Measurements from ENCODE around the gene BCL2L1. TPM values are rescaled to one million over a fixed set of nuclear protein-coding genes. Genes with fewer than 3 reads are reported as not detected.
"Not testable (repeated sequence)": the region's sequence is repeated elsewhere in the genome, so short reads cannot be mapped to it uniquely, and the experiment has no call there.

BCL2L1 gene
- total RNA-seq, 2 experiments from 2014 or later: 87.9 to 89.2 TPM

DNA sequence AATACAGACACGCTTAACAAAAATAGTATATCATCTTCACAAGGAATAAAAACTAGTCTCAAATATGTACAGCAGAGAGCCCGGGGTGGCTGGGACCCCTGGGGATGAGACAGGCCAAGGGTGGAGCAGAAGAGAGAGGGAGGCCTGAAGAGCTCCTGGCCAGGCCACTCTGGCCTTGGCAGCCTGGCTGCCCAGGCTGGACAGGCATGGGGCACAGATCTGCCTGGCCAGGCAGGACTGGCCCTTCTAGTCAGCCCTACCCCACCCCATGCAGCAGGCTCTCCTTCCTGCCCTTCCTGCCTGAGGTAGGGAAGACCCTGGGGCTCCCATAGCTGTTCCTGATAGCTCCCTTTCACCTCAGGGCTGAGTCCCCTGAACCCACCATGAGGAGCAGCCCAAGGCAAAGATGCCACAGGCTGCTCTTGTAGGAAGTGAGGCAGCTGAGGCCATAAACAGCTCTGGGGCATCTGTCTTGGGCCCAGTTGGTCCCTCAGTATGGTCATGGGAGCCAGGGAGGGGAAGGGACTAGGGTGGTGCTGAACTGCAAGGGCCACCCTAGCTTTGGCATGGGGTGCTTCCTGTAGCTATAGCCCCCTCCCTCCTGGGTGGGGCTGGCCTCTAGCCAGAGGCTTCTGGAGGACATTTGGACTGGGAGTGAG is 57.8 kb downstream of the BCL2L1 start:
- peak overlapping the region; percentile 78 for H3K27ac Mint-ChIP-seq
- H3K27me3 Mint-ChIP-seq (ENCODE audit: low read depth): no peaks in the 10 kb centered on the region
- H3K9me3 Mint-ChIP-seq: no peaks in the 10 kb centered on the region
- CTCF ChIA-PET: interaction anchor here (0.6 to 10.3 kb wide), 7 partner anchors 17 to 62 kb away, joined by 3 to 339 read pairs (median 3); partner anchors contain the start of gene BCL2L1
- H3K4me3 Mint-ChIP-seq: no peak overlapping the region
- peaks cover 40% of the 10 kb centered on the region for H3K36me3 Mint-ChIP-seq (ENCODE audit: low read depth)
- DNase-seq: no peak
- intact Hi-C loops (cut with micrococcal nuclease): no loop called here
- H3K4me1 Mint-ChIP-seq (ENCODE audit: low read depth): peaks cover 70% of the 10 kb centered on the region

- peak; percentile 50 for DNase-seq
- Mint-ChIP-seq H3K27me3 (ENCODE audit: low read depth) (no peaks in the 10 kb centered on the region), H3K27ac (peak overlapping the region; percentile 78), H3K4me3 (no peak overlapping the region), H3K4me1 (ENCODE audit: low read depth) (peaks cover 62% of the 10 kb centered on the region), H3K36me3 (ENCODE audit: low read depth) (peaks cover 34% of the 10 kb centered on the region), H3K9me3 (no peaks in the 10 kb centered on the region)
- intact Hi-C loops (cut with micrococcal nuclease): no loop called here
- CTCF ChIA-PET: interaction anchor here (0.6 to 10.3 kb wide), 8 partner anchors 10 to 63 kb away, joined by 3 to 339 read pairs (median 4); partner anchors contain the start of gene BCL2L1
These were observed 58.6 kb downstream of the BCL2L1 start for GRCh38 chr20:31663838-31664695.

GRCh38 chr20:31663524-31663837 is 59.2 kb downstream of the BCL2L1 start:
- Mint-ChIP-seq H3K4me1 (ENCODE audit: low read depth) (peaks cover 62% of the 10 kb centered on the region), H3K9me3 (no peaks in the 10 kb centered on the region), H3K27ac (peak overlapping the region; percentile 78), H3K4me3 (no peak overlapping the region), H3K27me3 (ENCODE audit: low read depth) (no peaks in the 10 kb centered on the region), H3K36me3 (ENCODE audit: low read depth) (peaks cover 34% of the 10 kb centered on the region)
- DNase-seq: no peak
- CTCF ChIA-PET: interaction anchor here (0.8 to 10.3 kb wide), 6 partner anchors 11 to 55 kb away, joined by 3 to 339 read pairs (median 10); partner anchors contain the start of gene BCL2L1
- intact Hi-C loops (cut with micrococcal nuclease): no loop called here

DNA sequence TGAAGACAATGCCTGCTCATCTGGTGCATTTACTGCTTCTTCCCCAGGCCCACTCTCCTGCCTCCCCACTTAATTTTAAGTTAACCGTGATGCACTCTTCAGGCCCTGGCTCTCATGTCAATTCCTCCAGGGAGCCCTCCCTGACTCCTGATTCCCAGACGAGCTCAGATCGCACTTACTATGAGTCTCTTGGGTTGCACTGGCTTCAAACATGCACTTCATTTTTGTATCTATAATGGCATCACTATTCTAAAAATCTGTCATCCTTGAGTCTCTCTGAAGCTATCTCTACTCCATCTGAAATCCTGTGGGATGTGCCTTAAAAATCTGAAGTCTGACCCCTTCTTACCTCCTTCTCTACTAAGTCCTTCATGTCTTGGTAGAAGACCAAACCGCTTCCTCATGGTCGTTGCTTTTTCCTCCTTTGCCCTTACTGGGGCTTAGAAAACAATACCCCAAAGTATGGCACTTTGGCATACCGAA is 60.3 kb downstream of the BCL2L1 start:
- no peak for DNase-seq
- peak overlapping the region; percentile 72 for H3K4me3 Mint-ChIP-seq
- H3K9me3 Mint-ChIP-seq: no peaks in the 10 kb centered on the region
- H3K27ac Mint-ChIP-seq: peak overlapping the region; percentile 86
- CTCF ChIA-PET: interaction anchor here (0.6 to 10.3 kb wide), 22 partner anchors 8 to 220 kb away, joined by 3 to 339 read pairs (median 9); partner anchors contain the start of gene BCL2L1
- no peaks in the 10 kb centered on the region for H3K27me3 Mint-ChIP-seq (ENCODE audit: low read depth)
- peaks cover 26% of the 10 kb centered on the region for H3K36me3 Mint-ChIP-seq (ENCODE audit: low read depth)
- H3K4me1 Mint-ChIP-seq (ENCODE audit: low read depth): peaks cover 54% of the 10 kb centered on the region
- intact Hi-C loops (cut with micrococcal nuclease): loop anchor here (1.0 kb wide), 2 partner anchors 13 to 37 kb away; no protein-coding TSS in a partner anchor

DNA sequence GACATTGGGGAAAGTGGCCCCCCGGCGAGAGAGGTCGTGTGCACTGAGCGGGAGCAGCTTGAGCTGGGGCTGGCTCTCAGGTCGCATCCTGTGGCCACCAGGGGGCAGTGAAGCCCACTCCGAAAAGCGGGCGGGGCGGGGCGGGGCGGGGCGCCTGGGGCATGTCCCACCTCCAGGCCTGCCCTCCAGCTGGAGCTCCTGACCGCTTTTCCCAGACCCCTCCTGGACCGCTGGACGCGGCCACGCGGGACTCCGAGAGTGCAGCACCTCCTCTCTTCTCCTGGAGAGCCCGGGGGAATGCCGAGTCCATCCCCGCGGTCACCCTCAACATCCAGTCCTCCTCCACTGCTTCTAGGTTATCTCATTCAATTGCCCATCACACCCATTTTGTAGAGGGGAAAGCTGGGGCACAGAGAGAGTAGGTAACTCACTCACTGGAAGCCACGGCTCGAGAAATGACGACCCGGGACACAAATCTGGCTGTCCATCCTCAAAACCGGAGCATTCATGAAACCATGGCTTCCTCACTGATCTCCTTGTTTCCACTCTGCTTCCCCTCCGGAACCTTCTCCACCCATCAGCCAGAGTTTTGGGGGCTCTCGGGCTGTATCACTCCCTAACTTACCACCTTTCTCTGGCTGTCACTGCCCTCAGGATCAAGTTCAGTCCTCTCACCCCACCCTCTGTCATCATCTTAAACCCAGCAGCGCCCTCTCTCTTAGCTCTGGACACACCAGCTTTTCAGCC is 60.9 kb downstream of the BCL2L1 start:
- Mint-ChIP-seq H3K27ac (peak overlapping the region; percentile 86), H3K36me3 (ENCODE audit: low read depth) (peaks cover 24% of the 10 kb centered on the region), H3K9me3 (no peaks in the 10 kb centered on the region), H3K27me3 (ENCODE audit: low read depth) (no peaks in the 10 kb centered on the region), H3K4me3 (peak overlapping the region; percentile 72), H3K4me1 (ENCODE audit: low read depth) (peaks cover 49% of the 10 kb centered on the region)
- peak; percentile 84 for DNase-seq
- intact Hi-C loops (cut with micrococcal nuclease): loop anchor here (1.0 kb wide), 3 partner anchors 14 to 62 kb away; no protein-coding TSS in a partner anchor
- CTCF ChIA-PET: interaction anchor here (0.7 to 10.3 kb wide), 28 partner anchors 9 to 120 kb away, joined by 3 to 339 read pairs (median 6); partner anchors contain the start of gene BCL2L1

DNA sequence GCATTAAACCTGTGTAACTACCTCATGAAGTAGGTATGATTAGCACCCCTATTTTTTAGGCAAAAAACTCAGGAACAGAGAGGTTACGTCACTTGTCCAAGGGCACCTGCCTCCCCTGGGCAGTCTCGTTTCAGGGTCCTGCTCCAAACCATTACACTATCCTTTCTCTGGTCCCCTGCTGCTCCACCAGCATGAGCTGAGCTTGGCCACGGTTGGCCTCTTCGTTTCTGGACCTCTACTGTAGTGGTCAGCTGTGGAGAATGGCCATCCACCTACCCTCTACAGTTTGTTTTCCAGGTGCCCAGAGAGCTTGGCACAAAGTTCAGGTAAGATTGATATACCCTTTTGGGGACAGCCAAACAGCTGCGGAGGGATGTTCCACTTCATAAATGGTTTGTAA is 68.1 kb downstream of the BCL2L1 start:
- DNase-seq: no peak
- Mint-ChIP-seq H3K4me3 (no peak overlapping the region), H3K4me1 (ENCODE audit: low read depth) (peaks cover 2% of the 10 kb centered on the region), H3K36me3 (ENCODE audit: low read depth) (no peaks in the 10 kb centered on the region), H3K9me3 (no peaks in the 10 kb centered on the region), H3K27ac (no peak overlapping the region), H3K27me3 (ENCODE audit: low read depth) (no peaks in the 10 kb centered on the region)
- intact Hi-C loops (cut with micrococcal nuclease): no loop called here
- CTCF ChIA-PET: interaction anchor here (0.6 to 1.6 kb wide), 3 partner anchors 20 to 41 kb away, joined by 3 read pairs; no protein-coding TSS in a partner anchor

DNA sequence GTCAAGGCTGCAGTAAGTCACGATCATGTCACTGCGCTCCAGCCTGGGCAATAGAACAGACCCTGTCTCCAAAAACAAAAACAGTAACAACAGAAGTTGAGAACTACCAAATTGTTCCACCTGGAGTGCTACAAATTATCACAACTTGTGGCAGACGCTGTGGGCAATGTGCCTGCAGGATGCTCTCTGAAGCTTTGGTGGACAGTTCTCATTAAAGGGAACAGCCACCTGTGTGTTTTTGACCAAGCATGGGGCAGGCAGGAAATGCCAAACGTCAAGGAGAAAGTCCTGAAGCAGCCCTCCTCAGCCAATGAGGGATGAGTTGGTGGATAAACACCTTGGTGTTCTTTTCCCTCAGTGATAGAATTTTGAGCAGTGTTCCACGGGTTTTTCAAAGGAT is 69.1 kb downstream of the BCL2L1 start:
- Mint-ChIP-seq H3K9me3 (no peaks in the 10 kb centered on the region), H3K4me1 (ENCODE audit: low read depth) (peaks cover 2% of the 10 kb centered on the region), H3K27ac (no peak overlapping the region), H3K27me3 (ENCODE audit: low read depth) (no peaks in the 10 kb centered on the region), H3K4me3 (no peak overlapping the region), H3K36me3 (ENCODE audit: low read depth) (no peaks in the 10 kb centered on the region)
- intact Hi-C loops (cut with micrococcal nuclease): no loop called here
- CTCF ChIA-PET: no interaction called here
- DNase-seq: no peak

DNA sequence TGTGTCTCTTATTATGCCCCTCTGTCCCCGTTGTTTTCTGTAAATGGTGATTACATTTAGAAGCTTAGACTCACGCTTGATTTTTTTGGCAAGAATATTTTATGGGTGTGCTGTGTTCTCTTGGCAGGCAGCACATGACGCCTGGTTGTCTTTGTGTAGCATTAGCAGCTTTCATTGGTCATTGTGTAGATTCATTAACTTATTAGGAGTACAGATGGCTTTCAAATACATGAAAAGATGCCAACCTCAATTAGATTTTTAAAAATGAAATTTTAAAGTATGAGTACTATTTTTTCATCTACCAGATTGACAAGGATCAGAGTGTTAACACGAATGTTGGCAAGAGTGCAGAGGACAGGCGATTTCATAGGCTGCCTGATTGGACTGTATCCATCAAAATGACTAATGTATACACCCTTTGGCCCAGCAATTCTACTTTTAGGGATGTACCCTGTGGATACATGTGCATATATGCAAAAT is 69.7 kb downstream of the BCL2L1 start:
- Mint-ChIP-seq H3K36me3 (ENCODE audit: low read depth) (no peaks in the 10 kb centered on the region), H3K4me1 (ENCODE audit: low read depth) (peaks cover 2% of the 10 kb centered on the region), H3K27me3 (ENCODE audit: low read depth) (no peaks in the 10 kb centered on the region), H3K4me3 (no peak overlapping the region), H3K27ac (no peak overlapping the region), H3K9me3 (no peaks in the 10 kb centered on the region)
- no peak for DNase-seq
- CTCF ChIA-PET: interaction anchor here (0.6 kb wide), 1 partner anchor 20 kb away, joined by 4 read pairs; no protein-coding TSS in a partner anchor
- intact Hi-C loops (cut with micrococcal nuclease): no loop called here

DNA sequence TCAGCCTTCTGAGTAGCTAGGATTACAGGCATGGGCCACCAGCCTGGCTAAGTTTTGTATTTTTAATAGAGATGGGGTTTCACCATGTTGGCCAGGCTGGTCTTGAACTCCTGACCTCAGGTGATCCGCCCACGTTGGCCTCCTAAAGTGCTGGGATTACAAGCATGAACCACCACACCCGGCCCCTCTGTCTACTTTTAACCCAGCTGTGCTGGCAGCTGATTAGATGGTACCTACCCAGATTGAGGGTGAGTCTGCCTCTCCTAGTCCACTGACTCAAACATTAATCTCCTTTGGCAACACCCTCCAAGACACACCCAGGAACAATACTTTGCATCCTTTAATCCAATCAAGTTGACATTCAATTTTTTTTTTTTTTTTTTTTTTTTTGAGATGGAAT is 74.6 kb downstream of the BCL2L1 start:
- intact Hi-C loops (cut with micrococcal nuclease); DNase-seq; H3K27ac Mint-ChIP-seq; H3K36me3 Mint-ChIP-seq (ENCODE audit: low read depth); H3K9me3 Mint-ChIP-seq; H3K4me3 Mint-ChIP-seq; H3K27me3 Mint-ChIP-seq (ENCODE audit: low read depth); H3K4me1 Mint-ChIP-seq (ENCODE audit: low read depth): not testable (repeated sequence)
- CTCF ChIA-PET: interaction anchor here (1.3 to 3.2 kb wide), 3 partner anchors 14 to 36 kb away, joined by 5 to 19 read pairs (median 8); no protein-coding TSS in a partner anchor

- Mint-ChIP-seq H3K4me3 (no peak overlapping the region), H3K9me3 (no peaks in the 10 kb centered on the region), H3K36me3 (ENCODE audit: low read depth) (no peaks in the 10 kb centered on the region), H3K27ac (no peak overlapping the region), H3K27me3 (ENCODE audit: low read depth) (no peaks in the 10 kb centered on the region), H3K4me1 (ENCODE audit: low read depth) (peaks cover 4% of the 10 kb centered on the region)
- intact Hi-C loops (cut with micrococcal nuclease): no loop called here
- DNase-seq: no peak
- CTCF ChIA-PET: interaction anchor here (0.8 to 2.7 kb wide), 4 partner anchors 10 to 83 kb away, joined by 3 to 19 read pairs (median 6); no protein-coding TSS in a partner anchor
These were observed 78.0 kb downstream of the BCL2L1 start for GRCh38 chr20:31644701-31645100.

- H3K4me3 Mint-ChIP-seq: no peak overlapping the region
- no peaks in the 10 kb centered on the region for H3K36me3 Mint-ChIP-seq (ENCODE audit: low read depth)
- CTCF ChIA-PET: interaction anchor here (2.3 to 2.7 kb wide), 2 partner anchors 9 to 18 kb away, joined by 7 to 19 read pairs; no protein-coding TSS in a partner anchor
These were observed 79.1 kb downstream of the BCL2L1 start for GRCh38 chr20:31643522-31643921.

More at GRCh38 chr20:31643522-31643921, 79.1 kb downstream of the BCL2L1 start:
- H3K27me3 Mint-ChIP-seq (ENCODE audit: low read depth): no peaks in the 10 kb centered on the region
- intact Hi-C loops (cut with micrococcal nuclease): no loop called here
- DNase-seq: no peak
- peaks cover 4% of the 10 kb centered on the region for H3K4me1 Mint-ChIP-seq (ENCODE audit: low read depth)
- H3K9me3 Mint-ChIP-seq: no peaks in the 10 kb centered on the region
- no peak overlapping the region for H3K27ac Mint-ChIP-seq

All from activated naive CD4-positive, alpha-beta T cell treated with anti-CD3 and anti-CD28 coated beads for 36 hours (primary cell).